PC-3 (cell line): ENCODE results near the gene KCNJ9.
"Not testable (repeated sequence)": the region's sequence is repeated elsewhere in the genome, so short reads cannot be mapped to it uniquely, and the experiment has no call there.

ENCODE experiments used
- CTCF ChIP-seq: fragments of 300-600 bp; sonication (generic); conservative IDR thresholded peaks from 2 replicates; pipeline ENCODE4 v1.5.1; 2017; ENCODE audit warnings: antibody characterized with exemption, low read depth, mild to moderate bottlenecking, low read length
- EZH2 ChIP-seq: fragments of 300-600 bp; sonication (generic); IDR thresholded peaks from one replicate; pipeline ENCODE4 v1.6.1; 2017; ENCODE audit warnings: antibody characterized with exemption, mild to moderate bottlenecking, low read length; ENCODE audit not compliant: unreplicated experiment

- not testable (repeated sequence) for TF ChIP-seq CTCF, EZH2
Observed at GRCh38 chr1:160050182-160050581, 31.2 kb upstream of the KCNJ9 start.
